Measurements from ENCODE around the gene SOX6. TPM values are rescaled to one million over a fixed set of nuclear protein-coding genes. Genes with fewer than 3 reads are reported as not detected.

SOX6 gene
- total RNA-seq, 4 donors from 2014 or later, result 1.7 to 3.6 (median 3.2) TPM

- H3K27ac ChIP-seq (replicated peaks in 1 of 4), result no peak overlapping the region
- no peaks in the 10 kb centered on the region for H3K4me1 ChIP-seq
- intact Hi-C loops (cut with DNase I), result no loop called here
- no peak for DNase-seq (ENCODE audit: extremely low spot score)
- H3K4me3 ChIP-seq, result no peak overlapping the region
- H3K36me3 ChIP-seq, result no peaks in the 10 kb centered on the region
- WGBS, result 79% methylated on average over 3 of the region's 3 CpGs
- no peaks in the 10 kb centered on the region for H3K9me3 ChIP-seq
- TF ChIP-seq EP300 (IDR thresholded peaks at IDR 0.05), result no peak
- no peak for TF ChIP-seq POLR2A (IDR thresholded peaks at IDR 0.05; ENCODE audit: low read depth)
- TF ChIP-seq POLR2AphosphoS5 (IDR thresholded peaks at IDR 0.05), result no peak
- no peaks in the 10 kb centered on the region for H3K27me3 ChIP-seq
These were observed 138.7 kb downstream of the SOX6 start for GRCh38 chr11:16217631-16218030.

GRCh38 chr11:16216831-16217230 is 139.5 kb downstream of the SOX6 start:
- no peaks in the 10 kb centered on the region for H3K27me3 ChIP-seq
- H3K9me3 ChIP-seq, result no peaks in the 10 kb centered on the region
- no peaks in the 10 kb centered on the region for H3K36me3 ChIP-seq
- intact Hi-C loops (cut with DNase I), result no loop called here
- H3K4me1 ChIP-seq, result no peaks in the 10 kb centered on the region
- no peak for DNase-seq (ENCODE audit: extremely low spot score)
- 78% methylated on average over 3 of the region's 3 CpGs for WGBS
- H3K4me3 ChIP-seq, result no peak overlapping the region
- no peak overlapping the region for H3K27ac ChIP-seq (replicated peaks in 1 of 4)
- TF ChIP-seq CTCF (IDR thresholded peaks at IDR 0.05), result no peak
- TF ChIP-seq EP300 (IDR thresholded peaks at IDR 0.05), result no peak
- no peak for TF ChIP-seq POLR2A (IDR thresholded peaks at IDR 0.05; ENCODE audit: low read depth)
- TF ChIP-seq POLR2AphosphoS5 (IDR thresholded peaks at IDR 0.05), result no peak

GRCh38 chr11:16215352-16215751 is 141.0 kb downstream of the SOX6 start:
- TF ChIP-seq POLR2A (IDR thresholded peaks at IDR 0.05; ENCODE audit: low read depth), result no peak
- no peak for TF ChIP-seq EP300 (IDR thresholded peaks at IDR 0.05)
- no peak for TF ChIP-seq CTCF (IDR thresholded peaks at IDR 0.05)
- TF ChIP-seq POLR2AphosphoS5 (IDR thresholded peaks at IDR 0.05), result no peak
- 57% methylated on average over 1 of the region's 1 CpG for WGBS
- no peak for DNase-seq (ENCODE audit: extremely low spot score)
- H3K9me3 ChIP-seq, result no peaks in the 10 kb centered on the region
- H3K27me3 ChIP-seq, result no peaks in the 10 kb centered on the region
- intact Hi-C loops (cut with DNase I), result no loop called here
- H3K4me1 ChIP-seq, result no peaks in the 10 kb centered on the region
- no peak overlapping the region for H3K4me3 ChIP-seq
- H3K36me3 ChIP-seq, result no peaks in the 10 kb centered on the region
- no peak overlapping the region for H3K27ac ChIP-seq (replicated peaks in 1 of 4)

GRCh38 chr11:16211407-16211806 is 144.9 kb downstream of the SOX6 start:
- intact Hi-C loops (cut with DNase I), result no loop called here
- H3K9me3 ChIP-seq, result no peaks in the 10 kb centered on the region
- H3K4me1 ChIP-seq, result no peaks in the 10 kb centered on the region
- no peak overlapping the region for H3K27ac ChIP-seq (replicated peaks in 1 of 4)
- H3K27me3 ChIP-seq, result no peaks in the 10 kb centered on the region
- TF ChIP-seq POLR2A (IDR thresholded peaks at IDR 0.05; ENCODE audit: low read depth) (no peak), POLR2AphosphoS5 (IDR thresholded peaks at IDR 0.05) (no peak), EP300 (IDR thresholded peaks at IDR 0.05) (no peak), CTCF (IDR thresholded peaks at IDR 0.05) (no peak)
- H3K4me3 ChIP-seq, result no peak overlapping the region
- H3K36me3 ChIP-seq, result no peaks in the 10 kb centered on the region
- DNase-seq (ENCODE audit: extremely low spot score), result no peak

GRCh38 chr11:16204261-16204660 is 152.1 kb downstream of the SOX6 start:
- Histone ChIP-seq H3K4me1 (no peaks in the 10 kb centered on the region), H3K4me3 (no peak overlapping the region), H3K27ac (replicated peaks in 1 of 4) (no peak overlapping the region), H3K9me3 (no peaks in the 10 kb centered on the region), H3K27me3 (no peaks in the 10 kb centered on the region), H3K36me3 (no peaks in the 10 kb centered on the region)
- 78% methylated on average over 3 of the region's 3 CpGs for WGBS
- no peak for DNase-seq (ENCODE audit: extremely low spot score)
- TF ChIP-seq POLR2A (IDR thresholded peaks at IDR 0.05; ENCODE audit: low read depth) (no peak), POLR2AphosphoS5 (IDR thresholded peaks at IDR 0.05) (no peak), CTCF (IDR thresholded peaks at IDR 0.05) (no peak), EP300 (IDR thresholded peaks at IDR 0.05) (no peak)
- intact Hi-C loops (cut with DNase I), result no loop called here

All from esophagus muscularis mucosa (tissue), 4 donors.